Immature natural killer cell (primary cell): ENCODE results near the gene MCUR1. TPM values are rescaled to one million over a fixed set of nuclear protein-coding genes. Genes with fewer than 3 reads are reported as not detected.

Source experiments
- DNase-seq, 3 donors: peaks; one replicate each; pipeline ENCODE4 v3.0.0; 2022; ENCODE audit warnings: mixed read lengths in 1 of 3
- H3K27ac Mint-ChIP-seq, 6 donors: one replicate each; pipeline ENCODE4 v1.8.0; 2020; ENCODE audit warnings: mixed read lengths in 6 of 6, mild to moderate bottlenecking in 5 of 6, inconsistent platforms in 4 of 6, moderate library complexity in 3 of 6
- H3K27me3 Mint-ChIP-seq, 3 donors: one replicate each; pipeline ENCODE4 v1.8.0; 2020 to 2021; ENCODE audit warnings: low read depth in 3 of 3, mild to moderate bottlenecking in 3 of 3, mixed read lengths in 3 of 3, moderate library complexity in 3 of 3, inconsistent platforms in 1 of 3
- H3K36me3 Mint-ChIP-seq, 3 donors: one replicate each; pipeline ENCODE4 v1.8.0; 2020; ENCODE audit warnings: mixed read lengths in 3 of 3, inconsistent platforms in 2 of 3, mild to moderate bottlenecking in 2 of 3
- H3K4me1 Mint-ChIP-seq, 2 donors: one replicate each; pipeline ENCODE4 v1.8.0; 2020; ENCODE audit warnings: inconsistent platforms in 2 of 2, mild to moderate bottlenecking in 2 of 2, mixed read lengths in 2 of 2, moderate library complexity in 1 of 2
- H3K4me3 Mint-ChIP-seq, 5 donors: one replicate each; pipeline ENCODE4 v1.8.0; 2020; ENCODE audit warnings: mild to moderate bottlenecking in 5 of 5, mixed read lengths in 5 of 5, inconsistent platforms in 3 of 5, moderate library complexity in 3 of 5
- H3K9me3 Mint-ChIP-seq, 6 donors: one replicate each; pipeline ENCODE4 v1.8.0; 2020; ENCODE audit warnings: mild to moderate bottlenecking in 6 of 6, mixed read lengths in 6 of 6, inconsistent platforms in 4 of 6, moderate library complexity in 3 of 6
- polyA plus RNA-seq, 3 donors: library from polyadenylated mRNA; unstranded; fragments of 300-500 nt; fragmentation: Illumina TruSeq; gene quantifications; one replicate each; pipeline ENCODE4 v1.2.3, GENCODE V29; 2021

The MCUR1 gene
- polyA plus RNA-seq, 3 donors from 2014 or later, result 7.2 to 13.2 (median 9.7) TPM

GRCh38 chr6:13763740-13764381, 50.5 kb downstream of the MCUR1 start:
- H3K36me3 Mint-ChIP-seq, result peaks cover 0 to 4% (median 0%) of the 10 kb centered on the region in 3 donors
- peaks cover 32 to 41% of the 10 kb centered on the region in 2 donors for H3K4me1 Mint-ChIP-seq
- peak in 1 of 3 donors; percentile 5 for DNase-seq
- peak overlapping the region in 1 of 6 donors; percentile 36 for H3K27ac Mint-ChIP-seq
- peak overlapping the region in 2 of 5 donors; percentile 10 to 51 for H3K4me3 Mint-ChIP-seq
- H3K9me3 Mint-ChIP-seq, result no peaks in the 10 kb centered on the region
- H3K27me3 Mint-ChIP-seq, result peaks cover 0 to 8% (median 2%) of the 10 kb centered on the region in 3 donors

DNA sequence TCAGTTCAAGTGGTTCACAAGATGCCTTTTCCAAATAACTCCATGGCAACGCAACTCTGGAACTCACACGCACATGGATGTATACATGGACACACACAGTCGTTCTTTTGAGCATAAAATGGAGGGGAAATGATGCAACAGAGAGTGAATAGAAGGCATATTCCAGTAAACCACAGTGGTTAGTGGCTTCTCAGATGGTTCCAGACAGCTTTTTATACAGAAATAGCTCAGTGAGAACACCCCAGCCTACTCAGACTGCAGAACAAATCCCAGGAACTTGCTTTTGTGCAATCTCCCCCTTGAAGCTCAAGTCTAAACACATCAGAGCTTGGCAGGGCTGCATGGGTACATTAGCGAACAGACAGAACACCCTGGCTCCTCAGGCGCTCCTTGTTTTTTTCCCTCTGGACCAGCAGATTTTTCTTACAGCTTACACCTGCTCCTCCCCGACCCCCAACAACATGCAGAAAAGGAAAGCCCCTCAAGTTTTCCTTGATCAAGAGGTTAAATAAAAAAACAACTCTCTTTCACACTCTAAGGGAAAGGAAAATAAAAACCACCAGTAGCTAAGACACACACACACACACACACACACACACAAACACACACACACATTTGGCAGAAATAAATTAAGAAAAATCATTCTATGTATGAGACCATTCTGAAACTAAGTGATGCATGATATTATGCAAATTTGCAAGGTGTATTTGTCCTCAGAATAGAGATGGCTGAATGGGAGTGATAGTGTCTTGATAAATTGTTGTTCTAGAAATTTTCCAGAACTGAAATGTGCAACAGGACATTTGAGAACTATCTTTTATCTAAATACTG, 51.5 kb downstream of the MCUR1 start:
- Mint-ChIP-seq H3K27me3 (peaks cover 0 to 8% (median 2%) of the 10 kb centered on the region in 3 donors), H3K4me3 (peak overlapping the region; percentile 28 to 82 (median 64)), H3K4me1 (peaks cover 32 to 40% of the 10 kb centered on the region in 2 donors), H3K36me3 (peaks cover 0 to 4% (median 0%) of the 10 kb centered on the region in 3 donors), H3K27ac (peak overlapping the region in 3 of 6 donors; percentile 9 to 57 (median 51)), H3K9me3 (no peaks in the 10 kb centered on the region)
- peak; percentile 17 to 41 (median 36) for DNase-seq

- Mint-ChIP-seq H3K4me1 (peaks cover 22 to 31% of the 10 kb centered on the region in 2 donors), H3K4me3 (peak overlapping the region in 2 of 5 donors; percentile 41 to 54)
These were observed 52.9 kb downstream of the MCUR1 start for GRCh38 chr6:13761361-13762036.

DNA sequence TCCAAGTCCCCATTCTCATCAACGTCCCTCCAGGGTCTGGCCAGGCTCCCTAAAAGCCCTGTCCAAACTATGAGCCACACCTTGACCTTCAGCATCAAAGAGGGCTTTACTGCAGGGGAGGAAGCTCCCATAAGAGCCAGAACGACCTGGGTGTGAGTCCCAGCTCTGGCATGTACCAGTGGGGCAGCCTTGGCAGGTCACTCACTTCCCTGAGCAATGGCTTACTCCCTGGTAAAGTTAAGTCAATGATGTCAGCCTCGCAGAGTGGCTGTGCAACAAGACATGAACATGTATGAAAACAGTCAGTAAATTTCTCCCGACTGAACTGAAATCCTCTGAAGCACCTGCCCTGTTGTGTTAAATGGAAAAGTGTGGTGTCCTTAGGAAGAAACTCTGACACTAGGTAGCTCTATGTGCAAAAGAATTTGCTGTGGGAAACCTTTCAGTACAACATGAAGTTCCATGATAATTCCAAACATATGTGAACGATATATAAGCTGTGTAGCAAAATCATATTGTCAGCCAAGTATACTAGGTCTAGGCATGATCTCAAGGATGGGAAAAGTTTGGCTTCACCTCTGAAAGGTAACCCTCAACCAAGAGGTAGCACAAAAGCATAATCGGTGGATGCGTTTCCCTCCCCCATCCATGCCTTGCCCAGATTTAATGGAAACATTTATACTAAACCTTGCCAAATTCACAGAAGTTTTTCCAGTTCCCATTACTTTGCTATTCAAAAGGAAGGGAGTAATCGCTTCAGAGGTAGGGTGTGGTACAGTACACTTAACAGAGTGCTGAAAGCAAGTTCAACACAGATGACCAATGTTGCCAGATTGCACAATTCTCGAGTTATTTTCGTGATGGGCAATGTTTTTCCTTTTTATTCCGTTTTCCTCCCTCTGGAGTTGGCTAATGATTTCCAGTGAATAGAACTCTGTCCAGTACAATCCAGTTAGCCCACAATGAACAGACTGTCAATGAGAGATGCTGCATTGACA, 53.8 kb downstream of the MCUR1 start:
- Mint-ChIP-seq H3K27ac (no peak overlapping the region), H3K4me3 (no peak overlapping the region), H3K27me3 (peaks cover 2 to 3% (median 2%) of the 10 kb centered on the region in 3 donors), H3K9me3 (no peaks in the 10 kb centered on the region), H3K4me1 (peaks cover 22 to 27% of the 10 kb centered on the region in 2 donors), H3K36me3 (peaks cover 0 to 4% (median 0%) of the 10 kb centered on the region in 3 donors)
- DNase-seq, result no peak

More at GRCh38 chr6:13761361-13762036, 52.9 kb downstream of the MCUR1 start:
- H3K9me3 Mint-ChIP-seq, result no peaks in the 10 kb centered on the region
- no peak for DNase-seq
- H3K27me3 Mint-ChIP-seq, result peaks cover under 1 to 6% (median 2%) of the 10 kb centered on the region in 3 donors
- H3K27ac Mint-ChIP-seq, result peak overlapping the region in 1 of 6 donors; percentile 17
- peaks cover 0 to 4% (median 0%) of the 10 kb centered on the region in 3 donors for H3K36me3 Mint-ChIP-seq

DNA sequence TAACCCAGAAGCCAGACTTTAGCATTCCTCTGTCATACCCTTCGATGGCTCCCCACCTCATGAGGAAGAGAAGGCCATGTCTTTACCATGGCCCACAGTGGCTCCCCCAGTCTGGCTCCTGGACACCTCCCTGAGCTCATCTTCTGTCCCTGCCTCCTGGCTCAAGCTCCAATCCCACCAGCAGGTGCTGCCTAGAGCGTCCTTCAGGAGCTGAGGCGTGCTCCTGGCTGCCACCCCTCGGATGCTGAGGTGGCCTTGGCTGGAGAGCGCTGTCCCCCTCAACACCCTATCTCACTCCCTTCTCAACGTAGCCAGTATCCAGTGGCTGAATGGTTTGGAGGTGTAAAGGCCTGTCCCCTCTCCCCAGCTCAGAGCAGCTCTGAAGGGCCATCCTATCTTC, 55.3 kb downstream of the MCUR1 start:
- no peaks in the 10 kb centered on the region for H3K9me3 Mint-ChIP-seq
- H3K27me3 Mint-ChIP-seq, result peaks cover 2 to 5% (median 2%) of the 10 kb centered on the region in 3 donors
- no peak for DNase-seq
- no peak overlapping the region for H3K4me3 Mint-ChIP-seq
- H3K36me3 Mint-ChIP-seq, result peaks cover 0 to 4% (median 0%) of the 10 kb centered on the region in 3 donors
- H3K4me1 Mint-ChIP-seq, result peaks cover 22 to 27% of the 10 kb centered on the region in 2 donors
- no peak overlapping the region for H3K27ac Mint-ChIP-seq

- no peaks in the 10 kb centered on the region for H3K4me1 Mint-ChIP-seq
- H3K27me3 Mint-ChIP-seq, result peaks cover 2 to 4% (median 3%) of the 10 kb centered on the region in 3 donors
- H3K9me3 Mint-ChIP-seq, result no peaks in the 10 kb centered on the region
- no peak overlapping the region for H3K4me3 Mint-ChIP-seq
- no peak for DNase-seq
- H3K27ac Mint-ChIP-seq, result no peak overlapping the region
- no peaks in the 10 kb centered on the region for H3K36me3 Mint-ChIP-seq
These were observed 59.7 kb downstream of the MCUR1 start for GRCh38 chr6:13754644-13755043.

GRCh38 chr6:13743736-13744127, 70.6 kb downstream of the MCUR1 start:
- H3K4me3 Mint-ChIP-seq, result no peak overlapping the region
- H3K27ac Mint-ChIP-seq, result no peak overlapping the region

DNA sequence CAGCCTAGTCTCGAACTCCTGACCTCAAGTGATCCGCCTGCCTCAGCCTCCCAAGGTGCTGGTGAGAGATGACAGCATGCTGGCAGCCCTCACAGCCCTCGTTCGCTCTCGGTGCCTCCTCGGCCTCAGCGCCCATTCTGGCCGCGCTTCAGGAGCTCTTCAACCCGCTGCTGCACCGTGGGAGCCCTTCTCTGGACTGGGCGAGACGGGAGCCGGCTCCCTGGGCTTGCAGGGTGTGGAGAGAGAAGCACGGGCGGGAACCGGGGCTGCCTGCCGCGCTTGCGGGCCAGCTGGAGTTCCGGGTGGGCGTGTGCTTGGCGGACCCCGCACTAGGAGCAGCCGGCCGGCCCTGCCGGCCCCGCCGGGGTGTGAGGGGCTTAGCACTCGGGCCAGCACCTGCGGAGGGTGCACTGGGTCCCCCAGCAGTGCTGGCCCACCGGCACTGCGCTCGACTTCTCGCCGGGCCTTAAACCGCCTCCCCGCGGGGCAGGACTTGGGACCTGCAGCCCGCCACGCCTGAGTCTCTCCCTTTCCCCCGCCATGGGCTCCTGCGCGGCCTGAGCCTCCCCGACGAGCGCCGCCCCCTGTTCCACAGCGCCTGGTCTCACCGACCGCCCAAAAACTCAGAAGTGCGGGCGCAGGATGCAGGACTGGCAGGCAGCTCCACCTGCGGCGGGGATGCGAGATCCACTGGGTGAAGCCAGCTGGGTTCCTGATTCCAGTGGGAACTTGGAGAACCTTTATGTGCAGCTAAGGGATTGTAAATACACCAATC, 71.2 kb downstream of the MCUR1 start:
- Mint-ChIP-seq H3K27me3 (peaks cover 0 to 6% (median 5%) of the 10 kb centered on the region in 3 donors), H3K4me3 (peak overlapping the region in 1 of 5 donors; percentile 63), H3K9me3 (peaks cover 0 to 8% (median 0%) of the 10 kb centered on the region in 6 donors), H3K27ac (no peak overlapping the region), H3K36me3 (peaks cover 0 to 5% (median 4%) of the 10 kb centered on the region in 3 donors), H3K4me1 (peaks cover 13 to 20% of the 10 kb centered on the region in 2 donors)
- DNase-seq, result no peak

More at GRCh38 chr6:13743736-13744127, 70.6 kb downstream of the MCUR1 start:
- peaks cover 0 to 8% (median 0%) of the 10 kb centered on the region in 6 donors for H3K9me3 Mint-ChIP-seq
- peaks cover 0 to 6% (median 5%) of the 10 kb centered on the region in 3 donors for H3K27me3 Mint-ChIP-seq
- H3K4me1 Mint-ChIP-seq, result peaks cover 17 to 23% of the 10 kb centered on the region in 2 donors
- no peak for DNase-seq
- peaks cover 0 to 5% (median 4%) of the 10 kb centered on the region in 3 donors for H3K36me3 Mint-ChIP-seq

GRCh38 chr6:13741365-13741764, 73.0 kb downstream of the MCUR1 start:
- H3K4me1 Mint-ChIP-seq, result peaks cover 0 to 8% of the 10 kb centered on the region in 2 donors
- H3K4me3 Mint-ChIP-seq, result no peak overlapping the region
- DNase-seq, result peak in 2 of 3 donors; percentile 6 to 16
- no peaks in the 10 kb centered on the region for H3K27me3 Mint-ChIP-seq
- H3K27ac Mint-ChIP-seq, result peak overlapping the region in 2 of 6 donors; percentile 10 to 76
- H3K36me3 Mint-ChIP-seq, result no peaks in the 10 kb centered on the region
- peaks cover 0 to 5% (median 0%) of the 10 kb centered on the region in 6 donors for H3K9me3 Mint-ChIP-seq
